IPS DF 4.7 (cell line): ENCODE data around the gene ARHGEF6.
"Not testable (repeated sequence)": the region's sequence is repeated elsewhere in the genome, so short reads cannot be mapped to it uniquely, and the experiment has no call there.

Experiments used
- DNase-seq: peaks from one replicate; pipeline ENCODE4 v3.0.0-alpha.2; 2013; ENCODE audit warnings: low spot score; ENCODE audit errors: extremely low read depth

The ARHGEF6 gene

GRCh38 chrX:136784231-136784630, 3.5 kb upstream of the ARHGEF6 start:
- DNase-seq, result no peak

GRCh38 chrX:136783159-136783558, 2.4 kb upstream of the ARHGEF6 start:
- no peak for DNase-seq

GRCh38 chrX:136781180-136781797, 557 bp upstream of the ARHGEF6 start:
- no peak for DNase-seq

GRCh38 chrX:136780241-136780640, 491 bp downstream of the ARHGEF6 start:
- DNase-seq, result no peak

GRCh38 chrX:136779346-136779781, 1.4 kb downstream of the ARHGEF6 start:
- DNase-seq, result no peak

- DNase-seq, result no peak
Observed at GRCh38 chrX:136778916-136779315, 1.8 kb downstream of the ARHGEF6 start.

GRCh38 chrX:136778020-136778419, 2.7 kb downstream of the ARHGEF6 start:
- DNase-seq, result no peak

GRCh38 chrX:136773648-136774047, 7.1 kb downstream of the ARHGEF6 start:
- DNase-seq, result no peak

- DNase-seq, result not testable (repeated sequence)
Observed at GRCh38 chrX:136771869-136772268, 8.9 kb downstream of the ARHGEF6 start.

- DNase-seq, result no peak
Observed at GRCh38 chrX:136768469-136769084, 12.2 kb downstream of the ARHGEF6 start.

- no peak for DNase-seq
Observed at GRCh38 chrX:136767104-136767941, 13.4 kb downstream of the ARHGEF6 start.

- no peak for DNase-seq
Observed at GRCh38 chrX:136766785-136767103, 14.0 kb downstream of the ARHGEF6 start.

GRCh38 chrX:136765821-136766356, 14.8 kb downstream of the ARHGEF6 start:
- no peak for DNase-seq

GRCh38 chrX:136764206-136764605, 16.5 kb downstream of the ARHGEF6 start:
- DNase-seq, result no peak

GRCh38 chrX:136762820-136763452, 17.8 kb downstream of the ARHGEF6 start:
- no peak for DNase-seq

- DNase-seq, result no peak
Observed at GRCh38 chrX:136761421-136761820, 19.3 kb downstream of the ARHGEF6 start.

GRCh38 chrX:136759968-136760367, 20.8 kb downstream of the ARHGEF6 start:
- no peak for DNase-seq

- DNase-seq, result no peak
Observed at GRCh38 chrX:136755411-136755810, 25.3 kb downstream of the ARHGEF6 start.

- DNase-seq, result no peak
Observed at GRCh38 chrX:136754651-136755050, 26.1 kb downstream of the ARHGEF6 start.

GRCh38 chrX:136752796-136753195, 27.9 kb downstream of the ARHGEF6 start:
- no peak for DNase-seq

GRCh38 chrX:136752346-136752745, 28.4 kb downstream of the ARHGEF6 start:
- DNase-seq, result no peak

- no peak for DNase-seq
Observed at GRCh38 chrX:136750364-136750763, 30.4 kb downstream of the ARHGEF6 start.
